Peyer's patch (tissue), 4 donors: ENCODE results near the gene TSPEAR. TPM values are rescaled to one million over a fixed set of nuclear protein-coding genes. Genes with fewer than 3 reads are reported as not detected.
"Not testable (repeated sequence)": the region's sequence is repeated elsewhere in the genome, so short reads cannot be mapped to it uniquely, and the experiment has no call there.

ENCODE experiments used
- DNase-seq, 3 donors: peaks; one replicate each; pipeline ENCODE4 v3.0.0-alpha.2; 2017 to 2019
- H3K27ac ChIP-seq, 4 donors: fragments of 200-600 bp; sonication (generic); one replicate each; pipeline ENCODE4 v1.5.1; 2016 to 2019
- H3K27me3 ChIP-seq, 2 donors: fragments of 200-600 bp; sonication (generic); one replicate each; pipeline ENCODE4 v1.5.1; 2019
- H3K36me3 ChIP-seq, 3 donors: fragments of 200-600 bp; sonication (generic); one replicate each; pipeline ENCODE4 v1.5.1; 2016 to 2019
- H3K4me1 ChIP-seq, 4 donors: fragments of 200-600 bp; sonication (generic); one replicate each; pipeline ENCODE4 v1.5.1; 2016 to 2019
- H3K4me3 ChIP-seq, 4 donors: fragments of 200-600 bp; sonication (generic); 1 replicate in 3 of 4; 2 replicates in 1 of 4; pipeline ENCODE4 v1.5.1; 2016 to 2019; ENCODE audit warnings: mild to moderate bottlenecking in 1 of 4
- H3K9me3 ChIP-seq, 4 donors: fragments of 200-600 bp; sonication (generic); one replicate each; pipeline ENCODE4 v1.5.1; 2016 to 2019; ENCODE audit warnings: mild to moderate bottlenecking in 1 of 4
- POLR2A ChIP-seq, 2 donors: fragments of 450-650 bp; IDR thresholded peaks; one replicate each; pipeline ENCODE4 v1.5.1; 2017; ENCODE audit warnings: antibody characterized with exemption in 2 of 2, mild to moderate bottlenecking in 2 of 2, moderate library complexity in 2 of 2
- total RNA-seq, 4 donors: library from RNA; depleted of rRNA; stranded (reverse); fragments of >200 nt; gene quantifications; one replicate each; pipeline ENCODE4 v1.1.0, GENCODE V29; 2016
- TF ChIP-seq, protein P1 (sequence below), 6 experiments: fragments of 450-650 bp in 4 of 6; fragments of 200-600 bp in 2 of 6; sonication (generic) in 1 of 6; IDR thresholded peaks; one replicate each; pipeline ENCODE4 v1.5.1; 2017 to 2019; ENCODE audit warnings: antibody characterized with exemption in 6 of 6, mild to moderate bottlenecking in 3 of 6, moderate library complexity in 1 of 6

TSPEAR gene
- total RNA-seq, 4 donors from 2014 or later = 0.47 TPM; not detected in 3

DNA sequence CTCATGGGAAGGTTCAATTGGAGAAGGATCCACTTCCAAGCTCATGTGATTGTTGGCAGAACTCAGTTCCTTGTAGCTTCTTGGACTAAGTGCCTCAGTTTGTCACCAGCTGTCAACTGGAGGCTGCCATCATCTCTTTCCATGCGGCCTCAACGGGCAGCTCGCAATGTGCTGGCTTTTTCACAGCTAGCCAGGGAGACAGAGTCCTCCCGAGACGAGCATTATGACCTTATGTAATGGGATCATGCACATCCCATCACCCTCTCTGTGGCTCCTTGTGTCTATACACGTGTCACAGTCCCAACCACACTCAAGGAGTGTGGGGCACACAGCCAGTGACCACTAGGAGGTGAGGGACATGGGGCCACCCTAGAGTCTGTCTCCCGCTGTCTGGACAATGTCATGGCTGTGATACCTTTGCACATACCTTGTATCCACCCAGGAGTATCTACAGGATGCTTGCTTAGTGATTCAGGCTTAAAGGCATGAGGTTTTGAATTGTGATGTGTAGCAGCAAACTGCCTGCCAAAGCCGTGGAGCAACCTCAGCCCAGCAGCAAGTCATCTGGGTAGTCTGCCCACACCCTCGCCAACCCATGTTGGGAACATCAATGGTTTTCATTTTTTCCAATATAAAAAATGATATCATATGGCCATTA, 115.2 kb downstream of the TSPEAR start:
- H3K27ac ChIP-seq = no peak overlapping the region
- TF ChIP-seq POLR2A (IDR thresholded peaks at IDR 0.05) = no peak
- TF ChIP-seq, protein P1, sequence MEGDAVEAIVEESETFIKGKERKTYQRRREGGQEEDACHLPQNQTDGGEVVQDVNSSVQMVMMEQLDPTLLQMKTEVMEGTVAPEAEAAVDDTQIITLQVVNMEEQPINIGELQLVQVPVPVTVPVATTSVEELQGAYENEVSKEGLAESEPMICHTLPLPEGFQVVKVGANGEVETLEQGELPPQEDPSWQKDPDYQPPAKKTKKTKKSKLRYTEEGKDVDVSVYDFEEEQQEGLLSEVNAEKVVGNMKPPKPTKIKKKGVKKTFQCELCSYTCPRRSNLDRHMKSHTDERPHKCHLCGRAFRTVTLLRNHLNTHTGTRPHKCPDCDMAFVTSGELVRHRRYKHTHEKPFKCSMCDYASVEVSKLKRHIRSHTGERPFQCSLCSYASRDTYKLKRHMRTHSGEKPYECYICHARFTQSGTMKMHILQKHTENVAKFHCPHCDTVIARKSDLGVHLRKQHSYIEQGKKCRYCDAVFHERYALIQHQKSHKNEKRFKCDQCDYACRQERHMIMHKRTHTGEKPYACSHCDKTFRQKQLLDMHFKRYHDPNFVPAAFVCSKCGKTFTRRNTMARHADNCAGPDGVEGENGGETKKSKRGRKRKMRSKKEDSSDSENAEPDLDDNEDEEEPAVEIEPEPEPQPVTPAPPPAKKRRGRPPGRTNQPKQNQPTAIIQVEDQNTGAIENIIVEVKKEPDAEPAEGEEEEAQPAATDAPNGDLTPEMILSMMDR (IDR thresholded peaks at IDR 0.05) = no peak
- no peaks in the 10 kb centered on the region for H3K27me3 ChIP-seq
- H3K4me1 ChIP-seq = no peaks in the 10 kb centered on the region
- H3K36me3 ChIP-seq = no peaks in the 10 kb centered on the region
- no peak for DNase-seq
- H3K4me3 ChIP-seq = no peak overlapping the region
- peaks cover 0 to 4% (median 0%) of the 10 kb centered on the region in 4 donors for H3K9me3 ChIP-seq

DNA sequence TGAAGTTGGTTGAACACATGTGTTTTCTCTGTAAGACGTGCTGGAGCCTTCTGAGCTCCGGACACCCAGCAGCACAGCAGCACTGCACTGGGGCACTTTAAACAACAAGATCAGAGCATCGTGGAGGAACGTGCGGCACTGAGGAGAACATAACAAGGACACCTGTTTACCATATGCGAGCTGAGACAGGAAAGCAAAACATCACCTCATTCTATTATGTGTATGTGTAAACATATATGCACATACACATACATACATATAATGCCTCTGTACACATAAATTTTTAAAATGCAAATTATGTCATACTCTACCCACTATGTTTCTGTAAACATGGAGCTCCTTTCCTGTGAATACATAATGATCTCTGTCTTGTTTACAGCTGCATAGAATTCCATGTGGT, 115.8 kb downstream of the TSPEAR start:
- H3K27me3 ChIP-seq = no peaks in the 10 kb centered on the region
- H3K4me3 ChIP-seq = no peak overlapping the region
- DNase-seq = peak in 1 of 3 donors; percentile 23
- H3K36me3 ChIP-seq = no peaks in the 10 kb centered on the region
- H3K27ac ChIP-seq = no peak overlapping the region
- peaks cover 0 to 4% (median 0%) of the 10 kb centered on the region in 4 donors for H3K9me3 ChIP-seq
- no peaks in the 10 kb centered on the region for H3K4me1 ChIP-seq
- no peak for TF ChIP-seq POLR2A (IDR thresholded peaks at IDR 0.05)
- TF ChIP-seq, protein P1 (IDR thresholded peaks at IDR 0.05) = no peak

DNA sequence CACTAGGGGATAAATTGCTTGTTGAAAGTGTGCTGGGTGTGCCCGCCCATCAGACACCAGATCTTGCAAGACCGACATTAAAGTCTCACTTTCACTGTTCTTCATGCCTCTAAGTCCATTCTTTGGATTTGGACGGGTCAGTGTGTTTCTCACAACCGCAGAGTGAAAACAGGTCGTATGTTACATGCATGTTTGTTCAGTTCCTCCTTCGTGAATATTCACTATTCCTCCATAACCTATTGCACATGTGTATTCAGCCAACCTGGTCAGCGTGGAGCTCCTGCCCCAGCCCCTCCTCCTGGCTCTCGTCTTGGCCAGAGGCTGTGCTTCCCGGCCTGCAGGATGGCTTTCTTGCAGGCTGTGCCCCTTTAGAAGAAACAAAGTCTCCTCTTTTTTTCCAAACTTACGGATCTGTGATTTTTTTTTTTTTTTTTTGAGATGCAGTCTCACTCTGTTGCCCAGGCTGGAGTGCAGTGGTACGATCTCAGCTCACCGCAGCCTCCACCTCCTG, 116.9 kb downstream of the TSPEAR start:
- Histone ChIP-seq H3K27me3 (no peaks in the 10 kb centered on the region), H3K36me3 (no peaks in the 10 kb centered on the region), H3K9me3 (peaks cover 0 to 4% (median 0%) of the 10 kb centered on the region in 4 donors), H3K27ac (no peak overlapping the region), H3K4me1 (no peaks in the 10 kb centered on the region), H3K4me3 (no peak overlapping the region)
- DNase-seq = peak in 1 of 3 donors; percentile 28
- no peak for TF ChIP-seq POLR2A (IDR thresholded peaks at IDR 0.05)
- TF ChIP-seq, protein P1 (IDR thresholded peaks at IDR 0.05) = no peak

DNA sequence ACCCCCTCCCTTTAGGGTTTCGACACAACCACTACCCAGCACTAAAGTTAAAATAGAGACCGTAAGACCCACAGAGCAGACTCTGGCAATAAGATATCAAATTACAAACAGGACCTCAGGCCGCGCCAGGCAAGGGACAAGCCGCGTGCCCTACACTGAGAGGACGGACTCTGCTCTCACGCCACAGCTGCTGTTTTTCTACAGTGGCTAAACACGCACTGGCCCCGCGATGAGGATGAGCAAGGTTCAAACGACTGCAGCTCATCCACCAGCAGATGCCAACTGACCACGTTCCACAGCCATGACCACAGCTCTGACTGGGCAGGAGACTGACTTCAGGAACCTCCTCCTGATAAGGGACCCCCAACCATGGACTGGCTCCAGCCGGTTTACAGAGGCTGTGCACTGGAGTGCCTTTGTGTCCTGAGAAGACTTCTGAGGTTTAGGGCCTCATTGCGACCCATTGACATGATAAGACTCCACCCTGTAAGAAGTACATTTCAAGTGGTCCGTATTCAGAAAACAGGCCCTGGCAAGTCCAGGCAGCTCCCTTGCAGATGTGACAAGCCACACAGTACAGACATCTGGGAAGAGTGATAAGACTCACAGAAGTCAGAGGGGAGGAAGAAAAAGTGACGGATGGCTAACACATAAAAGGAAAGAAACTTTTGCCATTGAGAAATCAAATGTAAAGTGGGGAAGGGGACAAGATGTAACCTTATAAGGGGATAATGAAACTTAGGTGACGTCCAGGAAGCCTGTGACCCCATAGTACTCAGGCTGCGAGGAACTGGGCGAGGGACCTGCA, 117.6 kb downstream of the TSPEAR start:
- no peak overlapping the region for H3K4me3 ChIP-seq
- peak in 1 of 3 donors; percentile 35 for DNase-seq
- no peaks in the 10 kb centered on the region for H3K36me3 ChIP-seq
- H3K9me3 ChIP-seq = no peaks in the 10 kb centered on the region
- H3K27ac ChIP-seq = no peak overlapping the region
- TF ChIP-seq, protein P1 (IDR thresholded peaks at IDR 0.05) = no peak
- TF ChIP-seq POLR2A (IDR thresholded peaks at IDR 0.05) = no peak
- H3K27me3 ChIP-seq = no peaks in the 10 kb centered on the region
- no peaks in the 10 kb centered on the region for H3K4me1 ChIP-seq

DNA sequence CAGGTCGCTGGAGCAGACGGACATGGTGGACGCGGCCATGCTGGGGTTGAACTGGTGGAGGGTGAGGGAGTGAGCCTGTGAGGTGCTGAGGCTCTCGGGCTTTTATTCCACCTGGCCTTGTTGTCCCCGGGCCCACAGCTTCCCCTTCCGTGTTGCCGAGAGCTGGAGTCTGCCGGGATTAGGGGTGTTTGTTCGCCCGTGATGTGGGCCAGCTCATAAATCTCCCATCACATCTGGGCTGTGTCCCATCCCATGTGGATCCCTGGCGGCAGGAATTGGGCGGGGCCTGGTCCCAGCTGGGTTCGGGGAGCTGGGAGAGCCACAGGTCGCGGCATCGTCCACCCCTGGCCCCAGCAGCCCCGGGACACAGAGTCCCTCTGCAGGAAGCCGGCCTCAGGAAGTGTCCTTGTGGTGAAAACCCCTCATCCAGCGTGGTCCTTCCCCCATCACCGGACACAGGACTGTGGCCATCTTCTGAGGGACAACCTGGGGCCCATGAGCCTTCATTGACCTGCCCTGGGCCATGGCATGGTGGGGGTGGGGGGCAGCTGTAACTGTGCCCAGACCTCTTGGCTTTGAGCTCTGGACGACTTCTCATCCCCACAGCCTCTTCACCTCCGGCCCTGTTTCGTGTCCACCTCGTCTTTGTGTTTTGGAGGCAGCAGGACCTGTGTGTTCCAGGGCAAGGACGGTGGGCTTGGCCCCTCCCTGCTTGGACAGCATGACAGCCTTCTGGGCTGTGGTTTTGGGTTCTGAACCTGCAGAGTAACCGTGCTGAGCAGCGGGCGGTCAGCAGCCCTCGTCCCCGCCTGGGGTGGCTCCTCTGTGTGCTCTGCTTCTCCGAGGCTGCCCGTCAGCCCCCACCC, 118.7 kb downstream of the TSPEAR start, which contains the start of gene KRTAP10-6:
Gene KRTAP10-6, minus strand, starts transcription at position 60 of the 866 bp plus-strand sequence. Its CDS starts 21 bp downstream, at position 39.
- no peak for TF ChIP-seq POLR2A (IDR thresholded peaks at IDR 0.05)
- TF ChIP-seq, protein P1 (IDR thresholded peaks at IDR 0.05) = no peak
- H3K36me3 ChIP-seq = no peaks in the 10 kb centered on the region

DNA sequence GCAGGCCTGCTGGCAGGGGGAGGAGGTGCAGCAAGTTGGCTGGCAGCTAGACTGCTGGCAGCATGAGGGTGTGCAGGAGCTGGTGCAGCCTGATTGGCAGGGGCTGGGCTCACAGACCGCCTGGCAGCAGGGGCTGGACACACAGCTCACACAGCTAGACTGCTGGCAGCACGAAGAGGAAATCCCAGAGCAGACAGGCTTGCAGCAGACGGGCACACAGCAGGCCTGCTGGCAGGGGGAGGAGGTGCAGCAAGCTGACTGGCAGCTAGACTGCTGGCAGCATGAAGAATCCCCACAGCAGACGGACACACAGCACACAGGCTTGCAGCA, 119.6 kb downstream of the TSPEAR start:
- not testable (repeated sequence) for H3K4me3 ChIP-seq, H3K4me1 ChIP-seq

More for the DNA sequence above, 118.7 kb downstream of the TSPEAR start, which contains the start of gene KRTAP10-6:
- H3K9me3 ChIP-seq = no peaks in the 10 kb centered on the region
- H3K4me3 ChIP-seq = no peak within 1 kb of the TSS
- no peak within 1 kb of the TSS for H3K27ac ChIP-seq
- peak in 2 of 3 donors; percentile 37 to 46 for DNase-seq
- no peaks in the 10 kb centered on the region for H3K27me3 ChIP-seq
- no peaks in the 10 kb centered on the region for H3K4me1 ChIP-seq

DNA sequence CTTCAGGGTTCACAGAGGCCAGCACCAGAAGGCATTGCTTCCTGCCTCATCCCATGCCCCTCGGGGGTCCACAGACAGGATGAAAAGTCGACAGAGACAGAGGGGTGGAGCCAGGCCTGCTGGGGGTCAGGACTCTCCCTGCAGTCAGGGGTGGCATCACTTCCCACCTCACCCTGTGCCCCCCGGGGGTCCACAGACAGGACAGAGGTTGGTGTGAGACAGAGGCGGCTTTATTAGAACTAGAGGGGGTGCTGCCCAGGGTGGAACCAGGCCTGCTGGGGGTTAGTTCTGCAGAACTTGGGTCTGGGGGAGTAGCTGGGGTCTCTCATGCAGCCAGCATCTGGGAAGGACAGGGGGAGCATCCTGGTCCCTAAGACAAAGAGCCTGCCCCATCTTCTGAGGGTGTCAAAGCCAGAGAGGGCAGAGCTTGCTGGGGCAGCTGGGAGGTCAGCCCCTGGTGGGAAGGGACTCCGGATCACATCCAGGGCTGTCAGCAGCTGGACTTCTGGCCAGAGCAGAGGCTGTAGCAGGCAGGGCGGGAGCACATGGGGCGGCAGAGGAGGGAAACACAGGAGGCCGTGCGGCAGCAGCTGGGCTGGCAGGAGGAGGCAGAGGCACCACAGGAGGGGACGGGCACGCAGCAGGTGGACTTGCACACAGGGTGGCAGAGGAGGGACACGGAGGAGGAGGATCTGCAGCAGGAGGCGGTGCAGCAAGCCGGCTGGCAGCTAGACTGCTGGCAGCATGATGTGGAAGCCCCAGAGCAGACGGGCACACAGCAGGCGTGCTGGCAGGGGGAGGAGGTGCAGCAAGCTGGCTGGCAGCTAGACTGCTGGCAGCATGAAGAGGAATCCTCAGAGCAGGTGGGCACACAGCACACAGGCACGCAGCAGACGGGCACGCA, 120.2 kb downstream of the TSPEAR start:
- H3K4me1 ChIP-seq, H3K9me3 ChIP-seq, H3K4me3 ChIP-seq, H3K27me3 ChIP-seq, H3K36me3 ChIP-seq, H3K27ac ChIP-seq: not testable (repeated sequence)
- peak in 1 of 3 donors; percentile 17 for DNase-seq

More for the DNA sequence above, 119.6 kb downstream of the TSPEAR start:
- DNase-seq, H3K27me3 ChIP-seq, H3K27ac ChIP-seq, H3K36me3 ChIP-seq, H3K9me3 ChIP-seq: not testable (repeated sequence)
